ENCODE results near the gene DMRTC2. TPM values are rescaled to one million over a fixed set of nuclear protein-coding genes. Genes with fewer than 3 reads are reported as not detected.

The DMRTC2 gene
- total RNA-seq, 1 experiment from 2014 or later = not detected

- no peak for TF ChIP-seq HMGXB4 (CRISPR knock-in tag; IDR thresholded peaks at IDR 0.05)
- no peak for TF ChIP-seq NR3C1 (CRISPR knock-in tag; conservative IDR thresholded peaks at IDR 0.05; ENCODE audit: low read depth)
- TF ChIP-seq SMAD3 (CRISPR knock-in tag; IDR thresholded peaks at IDR 0.05; ENCODE audit: borderline replicate concordance) = no peak
- TF ChIP-seq STAT6 (CRISPR knock-in tag; conservative IDR thresholded peaks at IDR 0.05; ENCODE audit: low read depth) = no peak
- TF ChIP-seq IRF1 (CRISPR knock-in tag; IDR thresholded peaks at IDR 0.05) = no peak
- TF ChIP-seq FOXK1 (CRISPR knock-in tag; IDR thresholded peaks at IDR 0.05) = no peak
- no peak for TF ChIP-seq ZNF423 (CRISPR knock-in tag; IDR thresholded peaks at IDR 0.05)
- no peak for TF ChIP-seq ZNF512 (CRISPR knock-in tag; IDR thresholded peaks at IDR 0.05; ENCODE audit: borderline replicate concordance)
Observed at GRCh38 chr19:41853344-41853743, 8.5 kb downstream of the DMRTC2 start (continued).

- ChIA-PET CTCF (interaction anchor here (1.4 kb wide), 1 partner anchor 60 kb away, joined by 3 read pairs; no protein-coding TSS in a partner anchor), POLR2A (no interaction called here)
- no peak overlapping the region for H3K4me3 Mint-ChIP-seq
- peaks cover 10% of the 10 kb centered on the region for H3K4me1 Mint-ChIP-seq
- no peaks in the 10 kb centered on the region for H3K36me3 Mint-ChIP-seq
- ATAC-seq (no peak), DNase-seq (ENCODE audit: low spot score) (no peak)
- no peak overlapping the region for H3K27ac Mint-ChIP-seq
- no peaks in the 10 kb centered on the region for H3K9me3 Mint-ChIP-seq
- peaks cover 39% of the 10 kb centered on the region for H3K27me3 Mint-ChIP-seq (ENCODE audit: low read depth)
- no peak for TF ChIP-seq MAX (CRISPR knock-in tag; IDR thresholded peaks at IDR 0.05)
- no peak for TF ChIP-seq ZSCAN18 (CRISPR knock-in tag; IDR thresholded peaks at IDR 0.05)
- TF ChIP-seq ZNF121 (CRISPR knock-in tag; IDR thresholded peaks at IDR 0.05) = no peak
- no peak for TF ChIP-seq ZNF425 (CRISPR knock-in tag; conservative IDR thresholded peaks at IDR 0.05)
- TF ChIP-seq ZNF423 (CRISPR knock-in tag; IDR thresholded peaks at IDR 0.05) = no peak
- TF ChIP-seq NFE2L1 (CRISPR knock-in tag; IDR thresholded peaks at IDR 0.05) = no peak
- TF ChIP-seq ZBTB21 (CRISPR knock-in tag; IDR thresholded peaks at IDR 0.05; ENCODE audit: borderline replicate concordance) = no peak
- TF ChIP-seq IRF1 (CRISPR knock-in tag; IDR thresholded peaks at IDR 0.05) = no peak
- no peak for TF ChIP-seq FOXK1 (CRISPR knock-in tag; IDR thresholded peaks at IDR 0.05)
- TF ChIP-seq ZNF232 (CRISPR knock-in tag; IDR thresholded peaks at IDR 0.05) = no peak
- TF ChIP-seq AFF4 (CRISPR knock-in tag; IDR thresholded peaks at IDR 0.05; ENCODE audit: borderline replicate concordance) = no peak
- TF ChIP-seq STAT6 (CRISPR knock-in tag; conservative IDR thresholded peaks at IDR 0.05; ENCODE audit: low read depth) = no peak
Observed at GRCh38 chr19:41853768-41854167, 8.9 kb downstream of the DMRTC2 start.
